OCI-LY1 (cell line): ENCODE measurements around the gene NALCN.

Source experiments
- H2AFZ ChIP-seq: fragments of 200-600 bp; sonication (generic), shearing (Covaris generic); 2 replicates; pipeline ENCODE4 v1.6.0; 2014; ENCODE audit warnings: antibody characterized with exemption, mild to moderate bottlenecking, low read length
- H3F3A ChIP-seq: fragments of 200-600 bp; sonication (generic), shearing (Covaris generic); 2 replicates; pipeline ENCODE4 v1.6.0; 2014; ENCODE audit warnings: mild to moderate bottlenecking, antibody characterized with exemption, low read length, moderate library complexity; ENCODE audit not compliant: insufficient read depth
- H3K27ac ChIP-seq: fragments of 200-600 bp; sonication (generic); 2 replicates; pipeline ENCODE4 v1.5.1; 2014; ENCODE audit warnings: low read length, mixed run types, mild to moderate bottlenecking, low read depth; ENCODE audit not compliant: poor library complexity, severe bottlenecking
- H3K27me3 ChIP-seq: fragments of 200-600 bp; sonication (generic); 2 replicates; pipeline ENCODE4 v1.6.0; 2014; ENCODE audit warnings: antibody characterized with exemption, mild to moderate bottlenecking, low read length, moderate library complexity; ENCODE audit not compliant: insufficient read depth
- H3K36me3 ChIP-seq: fragments of 200-600 bp; sonication (generic); 2 replicates; pipeline ENCODE4 v1.6.1; 2014; ENCODE audit warnings: mild to moderate bottlenecking, antibody characterized with exemption, low read length, moderate library complexity, mixed read lengths; ENCODE audit not compliant: insufficient read depth
- H3K4me1 ChIP-seq: fragments of 200-600 bp; sonication (generic); 2 replicates; pipeline ENCODE4 v1.5.1; 2014; ENCODE audit warnings: mild to moderate bottlenecking, low read length, moderate library complexity; ENCODE audit not compliant: insufficient read depth, severe bottlenecking
- H3K4me2 ChIP-seq: fragments of 200-600 bp; sonication (generic), shearing (Covaris generic); 2 replicates; pipeline ENCODE4 v1.6.1; 2014; ENCODE audit warnings: low read length
- H3K4me3 ChIP-seq: fragments of 200-600 bp; sonication (generic); 2 replicates; pipeline ENCODE4 v1.5.1; 2014; ENCODE audit warnings: low read length, low read depth, mild to moderate bottlenecking, mixed read lengths; ENCODE audit not compliant: poor library complexity, severe bottlenecking
- H3K79me2 ChIP-seq: fragments of 200-600 bp; shearing (Covaris generic); 2 replicates; pipeline ENCODE4 v1.6.1; 2016; ENCODE audit warnings: mixed run types, low read length, mixed read lengths; ENCODE audit not compliant: insufficient read depth
- H3K9ac ChIP-seq: fragments of 200-600 bp; sonication (generic), shearing (Covaris generic); 2 replicates; pipeline ENCODE4 v1.6.1; 2014; ENCODE audit warnings: mild to moderate bottlenecking, low read length, mixed read lengths
- H3K9me2 ChIP-seq: fragments of 200-600 bp; sonication (generic), shearing (Covaris generic); 2 replicates; pipeline ENCODE4 v1.6.1; 2014; ENCODE audit warnings: low read depth, mild to moderate bottlenecking, low read length, mixed read lengths
- H3K9me3 ChIP-seq: fragments of 200-600 bp; shearing (Covaris generic); 2 replicates; pipeline ENCODE4 v1.6.1; 2014; ENCODE audit warnings: low read length, mixed read lengths
- H4K20me1 ChIP-seq: fragments of 200-600 bp; sonication (generic), shearing (Covaris generic); 2 replicates; pipeline ENCODE4 v1.6.0; 2016; ENCODE audit warnings: mild to moderate bottlenecking, low read length; ENCODE audit not compliant: insufficient read depth
- EZH2 ChIP-seq: fragments of 200-600 bp; sonication (generic), shearing (Covaris generic); IDR thresholded peaks from 2 replicates; pipeline ENCODE4 v1.8.0; 2017; ENCODE audit warnings: borderline replicate concordance, mixed run types, mild to moderate bottlenecking, antibody characterized with exemption, low read length, moderate library complexity, mixed read lengths
- TF ChIP-seq, protein P1 (sequence below): fragments of 200-600 bp; sonication (generic), shearing (Covaris generic); IDR thresholded peaks from 2 replicates; pipeline ENCODE4 v1.5.1; 2017; ENCODE audit warnings: mild to moderate bottlenecking, antibody characterized with exemption, low read length, moderate library complexity, mixed read lengths

Gene NALCN

DNA sequence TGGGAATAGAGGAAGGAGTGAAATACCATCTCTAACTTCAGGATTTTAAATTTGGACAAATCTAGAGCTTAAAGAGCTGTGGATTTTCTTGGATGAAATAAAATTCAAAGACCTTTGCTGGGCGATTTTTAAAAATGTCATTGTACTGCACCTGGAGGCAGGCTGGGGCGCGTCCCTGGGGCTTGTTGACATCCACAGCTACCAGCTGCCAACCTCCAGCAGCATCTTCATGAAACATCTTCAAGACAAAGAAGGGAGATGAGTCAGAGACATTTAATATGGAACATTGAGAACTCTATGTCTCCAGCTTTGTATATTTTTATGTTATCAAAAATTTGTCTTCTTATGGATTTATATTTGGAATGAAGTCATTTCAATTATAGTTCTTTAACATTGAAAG is 132.5 kb downstream of the NALCN start:
- Histone ChIP-seq H2AFZ (no peak overlapping the region), H3K27me3 (no peaks in the 10 kb centered on the region), H3K79me2 (no peaks in the 10 kb centered on the region), H3K9me2 (no peaks in the 10 kb centered on the region), H4K20me1 (no peaks in the 10 kb centered on the region), H3K27ac (no peak overlapping the region), H3K36me3 (no peaks in the 10 kb centered on the region), H3F3A (no peaks in the 10 kb centered on the region), H3K4me1 (no peaks in the 10 kb centered on the region), H3K4me3 (no peak overlapping the region), H3K9ac (no peak overlapping the region), H3K9me3 (no peaks in the 10 kb centered on the region), H3K4me2 (no peak overlapping the region)
- TF ChIP-seq, protein P1, sequence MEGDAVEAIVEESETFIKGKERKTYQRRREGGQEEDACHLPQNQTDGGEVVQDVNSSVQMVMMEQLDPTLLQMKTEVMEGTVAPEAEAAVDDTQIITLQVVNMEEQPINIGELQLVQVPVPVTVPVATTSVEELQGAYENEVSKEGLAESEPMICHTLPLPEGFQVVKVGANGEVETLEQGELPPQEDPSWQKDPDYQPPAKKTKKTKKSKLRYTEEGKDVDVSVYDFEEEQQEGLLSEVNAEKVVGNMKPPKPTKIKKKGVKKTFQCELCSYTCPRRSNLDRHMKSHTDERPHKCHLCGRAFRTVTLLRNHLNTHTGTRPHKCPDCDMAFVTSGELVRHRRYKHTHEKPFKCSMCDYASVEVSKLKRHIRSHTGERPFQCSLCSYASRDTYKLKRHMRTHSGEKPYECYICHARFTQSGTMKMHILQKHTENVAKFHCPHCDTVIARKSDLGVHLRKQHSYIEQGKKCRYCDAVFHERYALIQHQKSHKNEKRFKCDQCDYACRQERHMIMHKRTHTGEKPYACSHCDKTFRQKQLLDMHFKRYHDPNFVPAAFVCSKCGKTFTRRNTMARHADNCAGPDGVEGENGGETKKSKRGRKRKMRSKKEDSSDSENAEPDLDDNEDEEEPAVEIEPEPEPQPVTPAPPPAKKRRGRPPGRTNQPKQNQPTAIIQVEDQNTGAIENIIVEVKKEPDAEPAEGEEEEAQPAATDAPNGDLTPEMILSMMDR: no peak
- TF ChIP-seq EZH2: no peak

DNA sequence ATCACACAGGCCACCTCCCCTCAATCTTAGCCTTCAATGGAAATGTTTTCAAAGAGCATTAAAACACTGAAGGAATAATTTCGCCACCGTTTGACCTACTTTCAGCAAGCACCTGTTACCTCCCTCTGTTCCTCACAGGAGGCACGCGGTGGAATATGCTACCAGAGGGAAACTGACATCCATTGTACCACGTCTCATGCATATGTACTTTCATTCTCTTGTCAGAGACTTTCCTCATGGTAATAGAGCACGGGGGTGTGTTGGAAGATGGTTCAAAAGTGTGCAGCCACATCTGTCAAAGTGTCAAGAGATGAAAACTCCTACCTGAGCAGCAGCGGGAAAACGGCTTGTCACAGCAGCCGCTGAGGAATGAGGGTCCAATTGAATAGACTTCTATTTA is 143.4 kb downstream of the NALCN start:
- Histone ChIP-seq H2AFZ (no peak overlapping the region), H3K4me3 (no peak overlapping the region)
- TF ChIP-seq, protein P1: no peak
- no peak for TF ChIP-seq EZH2

DNA sequence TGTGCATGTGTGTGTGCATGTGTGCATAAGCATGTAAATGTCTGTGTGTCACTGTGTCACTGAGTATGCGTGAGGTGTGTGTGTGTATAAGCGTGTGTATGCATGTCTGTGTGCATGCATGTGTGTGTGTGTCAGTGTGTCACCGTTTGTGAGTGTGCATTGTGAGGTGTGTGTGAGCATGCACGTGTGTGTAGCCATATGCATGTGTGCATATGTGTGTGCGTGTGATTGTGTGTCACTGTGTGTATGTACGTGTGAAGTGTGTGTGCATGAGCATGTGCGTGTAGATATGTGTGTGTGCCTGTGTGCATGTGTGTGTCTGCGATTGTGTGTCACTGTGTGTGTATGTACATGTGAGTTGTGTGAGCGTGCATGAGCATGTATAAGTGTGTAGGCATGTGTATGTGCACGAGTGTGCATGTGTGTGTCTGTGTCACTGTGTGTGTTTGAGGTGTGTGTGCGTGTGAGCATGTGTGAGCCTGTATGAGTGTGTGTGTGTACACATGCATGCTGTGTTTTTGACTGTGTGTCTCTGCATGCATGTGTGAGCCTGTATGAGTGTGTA is 144.5 kb downstream of the NALCN start:
- no peak overlapping the region for H3K4me3 ChIP-seq
- H3F3A ChIP-seq: no peaks in the 10 kb centered on the region
- H4K20me1 ChIP-seq: no peaks in the 10 kb centered on the region
- H3K9me2 ChIP-seq: no peaks in the 10 kb centered on the region
- no peak overlapping the region for H3K9ac ChIP-seq
- no peaks in the 10 kb centered on the region for H3K4me1 ChIP-seq
- no peak overlapping the region for H3K4me2 ChIP-seq
- no peaks in the 10 kb centered on the region for H3K36me3 ChIP-seq
- no peaks in the 10 kb centered on the region for H3K9me3 ChIP-seq
- no peak overlapping the region for H2AFZ ChIP-seq
- TF ChIP-seq, protein P1: no peak
- no peak for TF ChIP-seq EZH2
- no peaks in the 10 kb centered on the region for H3K27me3 ChIP-seq
- H3K79me2 ChIP-seq: no peaks in the 10 kb centered on the region
- no peak overlapping the region for H3K27ac ChIP-seq

More for the DNA sequence above, 143.4 kb downstream of the NALCN start:
- Histone ChIP-seq H3K9me3 (no peaks in the 10 kb centered on the region), H3K9ac (no peak overlapping the region), H3K9me2 (no peaks in the 10 kb centered on the region), H3K4me1 (no peaks in the 10 kb centered on the region), H3K27ac (no peak overlapping the region), H3K27me3 (no peaks in the 10 kb centered on the region), H3K79me2 (no peaks in the 10 kb centered on the region), H4K20me1 (no peaks in the 10 kb centered on the region), H3K36me3 (no peaks in the 10 kb centered on the region), H3F3A (no peaks in the 10 kb centered on the region), H3K4me2 (no peak overlapping the region)
